GM18907 (cell line): ENCODE results near the gene ESYT3.

Source experiments
- ATAC-seq: cut with Tn5 transposase; IDR thresholded peaks from one replicate; pipeline ENCODE4 v1.9.1; 2021; ENCODE audit warnings: mild to moderate bottlenecking, moderate library complexity; ENCODE audit not compliant: unreplicated experiment

Gene ESYT3

GRCh38 chr3:138434276-138434874 lies at the start of gene ESYT3:
Gene ESYT3 (plus strand): TSS chr3:138434616. CDS start chr3:138434799, 183 bp downstream.
- ATAC-seq, result no peak

- no peak for ATAC-seq
These were observed 49.4 kb upstream of the ESYT3 start for GRCh38 chr3:138384976-138385375.

GRCh38 chr3:138389144-138389601 lies 45.2 kb upstream of the ESYT3 start:
- ATAC-seq, result no peak

GRCh38 chr3:138389841-138390581 lies 44.4 kb upstream of the ESYT3 start:
- no peak for ATAC-seq

- no peak for ATAC-seq
These were observed 43.9 kb upstream of the ESYT3 start for GRCh38 chr3:138390582-138390932.

- ATAC-seq, result no peak
These were observed 40.3 kb upstream of the ESYT3 start for GRCh38 chr3:138394156-138394555.

GRCh38 chr3:138394686-138395085 lies 39.7 kb upstream of the ESYT3 start:
- no peak for ATAC-seq

GRCh38 chr3:138395865-138396751 lies 38.3 kb upstream of the ESYT3 start:
- no peak for ATAC-seq

- ATAC-seq, result no peak
These were observed 37.5 kb upstream of the ESYT3 start for GRCh38 chr3:138396752-138397410.

- no peak for ATAC-seq
These were observed 36.4 kb upstream of the ESYT3 start for GRCh38 chr3:138397983-138398382.

- no peak for ATAC-seq
These were observed 35.4 kb upstream of the ESYT3 start for GRCh38 chr3:138398791-138399575.

GRCh38 chr3:138399766-138400165 lies 34.6 kb upstream of the ESYT3 start:
- ATAC-seq, result no peak

- ATAC-seq, result no peak
These were observed 33.8 kb upstream of the ESYT3 start for GRCh38 chr3:138400651-138401070.

GRCh38 chr3:138401834-138402233 lies 32.6 kb upstream of the ESYT3 start:
- ATAC-seq, result no peak

- no peak for ATAC-seq
These were observed 30.3 kb upstream of the ESYT3 start for GRCh38 chr3:138404121-138404520.

GRCh38 chr3:138405001-138405400 lies 29.4 kb upstream of the ESYT3 start:
- no peak for ATAC-seq

- no peak for ATAC-seq
These were observed 28.9 kb upstream of the ESYT3 start for GRCh38 chr3:138405486-138405885.

- no peak for ATAC-seq
These were observed 27.8 kb upstream of the ESYT3 start for GRCh38 chr3:138406606-138407005.

- ATAC-seq, result no peak
These were observed 27.0 kb upstream of the ESYT3 start for GRCh38 chr3:138407236-138407907.
